Kidney capillary endothelial cell (primary cell): ENCODE measurements around the gene HEPACAM.
A peak's percentile ranks its signal among the peaks of the same experiment; 100 is the strongest.

Experiments
- DNase-seq: peaks from one replicate; pipeline ENCODE4 v3.0.0-alpha.2; 2018; ENCODE audit warnings: low spot score

The HEPACAM gene

DNA sequence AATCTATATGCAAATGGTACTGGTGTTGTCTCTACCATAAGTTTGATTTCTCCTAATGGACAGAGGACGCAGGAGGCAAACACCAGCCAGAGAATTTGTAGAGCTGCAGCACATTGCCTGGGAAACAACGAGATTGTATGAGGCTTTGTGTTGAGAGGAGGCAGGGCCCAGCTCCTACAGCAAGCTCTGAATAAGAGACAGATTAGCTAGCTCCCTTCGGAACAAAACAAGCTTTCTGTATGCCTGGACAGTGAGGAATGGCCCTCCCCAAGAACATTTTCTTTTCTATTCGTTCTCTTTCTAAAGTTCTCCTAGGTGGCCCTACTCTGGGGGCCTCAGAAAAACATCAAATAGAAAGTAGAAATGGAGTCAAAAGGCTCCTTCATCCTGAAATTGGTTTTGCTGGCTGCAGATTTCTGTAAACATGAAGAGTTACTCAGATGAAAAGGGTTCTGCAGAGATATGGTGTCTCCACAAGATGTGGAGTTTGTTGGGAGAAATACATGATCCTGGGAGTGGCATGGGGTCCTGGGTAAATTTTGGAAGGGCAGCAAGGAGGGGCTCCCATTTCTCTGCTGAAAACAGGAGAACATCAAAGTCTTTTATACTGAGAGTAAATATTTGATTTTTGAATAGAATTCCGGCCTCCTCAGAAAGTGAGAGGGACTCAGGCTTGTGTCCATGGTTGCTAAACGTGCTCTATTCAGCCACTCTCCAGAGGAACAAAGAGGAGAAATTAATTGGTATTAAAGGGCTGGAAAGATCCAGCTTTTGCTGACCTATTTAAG lies 6.8 kb upstream of the HEPACAM start:
- DNase-seq = no peak

DNA sequence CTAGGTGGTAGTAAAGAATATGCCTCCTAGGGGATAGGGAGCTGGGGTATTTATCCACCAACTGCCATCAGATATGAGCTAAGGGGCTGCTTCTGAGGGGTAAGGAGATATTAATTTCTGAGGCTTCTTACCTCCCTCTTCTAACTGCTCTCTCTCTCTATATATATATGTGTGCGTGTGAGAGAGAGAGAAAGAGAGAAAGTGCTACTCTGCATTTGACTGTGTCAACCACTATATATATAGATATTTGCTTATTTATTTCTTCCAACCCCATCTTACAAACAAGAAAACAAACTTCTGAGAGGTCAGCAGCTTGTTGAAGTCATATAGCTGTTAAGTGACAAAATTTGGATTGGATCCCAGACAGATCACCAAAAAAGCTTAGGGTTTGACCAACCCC lies 5.9 kb upstream of the HEPACAM start:
- no peak for DNase-seq

DNA sequence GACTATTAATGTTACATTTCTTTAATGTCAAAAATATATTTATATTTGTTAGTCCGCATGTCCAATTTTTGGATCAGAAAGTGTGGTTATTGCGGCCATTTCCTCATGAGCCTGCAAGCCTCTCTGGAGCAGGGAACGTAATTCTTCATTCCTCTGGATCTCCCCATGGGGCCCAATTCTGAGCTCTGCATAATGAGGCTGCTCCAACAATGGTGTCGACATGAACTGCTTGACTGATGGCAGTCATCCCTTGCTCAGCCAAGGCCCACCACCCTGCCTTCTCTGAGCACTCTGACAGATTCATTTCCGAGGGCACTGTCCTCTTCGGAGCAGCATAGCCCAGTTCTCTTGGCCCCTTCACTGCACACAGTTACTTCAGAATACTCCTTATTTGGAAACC lies 3.1 kb upstream of the HEPACAM start:
- no peak for DNase-seq

DNA sequence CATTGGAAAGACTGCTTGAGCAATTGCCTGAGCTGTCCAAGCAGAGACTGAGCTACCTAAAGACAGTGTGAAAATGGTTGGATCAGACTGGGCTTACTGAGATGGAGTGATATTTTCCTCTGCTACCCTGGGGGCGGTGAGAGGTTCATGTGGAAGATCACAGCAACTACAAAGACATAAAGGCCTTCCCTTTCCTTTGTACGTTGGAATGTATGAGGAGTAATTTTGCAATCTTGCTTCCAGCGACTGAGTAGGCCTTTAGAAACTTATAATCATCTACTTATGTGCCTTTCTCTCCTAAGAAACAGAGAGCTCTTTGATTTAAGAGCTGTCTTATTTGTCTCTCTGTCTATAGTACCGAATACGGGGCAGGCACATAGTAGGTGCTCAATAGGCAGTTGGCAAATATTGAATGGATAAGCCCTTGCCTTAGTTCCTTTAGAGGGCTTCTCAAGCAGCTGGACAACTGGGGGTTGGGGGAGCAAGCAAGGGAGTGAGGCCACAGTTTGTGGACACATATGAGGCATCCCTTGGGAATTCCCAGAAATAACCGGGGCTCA lies 2.4 kb upstream of the HEPACAM start:
- no peak for DNase-seq

DNA sequence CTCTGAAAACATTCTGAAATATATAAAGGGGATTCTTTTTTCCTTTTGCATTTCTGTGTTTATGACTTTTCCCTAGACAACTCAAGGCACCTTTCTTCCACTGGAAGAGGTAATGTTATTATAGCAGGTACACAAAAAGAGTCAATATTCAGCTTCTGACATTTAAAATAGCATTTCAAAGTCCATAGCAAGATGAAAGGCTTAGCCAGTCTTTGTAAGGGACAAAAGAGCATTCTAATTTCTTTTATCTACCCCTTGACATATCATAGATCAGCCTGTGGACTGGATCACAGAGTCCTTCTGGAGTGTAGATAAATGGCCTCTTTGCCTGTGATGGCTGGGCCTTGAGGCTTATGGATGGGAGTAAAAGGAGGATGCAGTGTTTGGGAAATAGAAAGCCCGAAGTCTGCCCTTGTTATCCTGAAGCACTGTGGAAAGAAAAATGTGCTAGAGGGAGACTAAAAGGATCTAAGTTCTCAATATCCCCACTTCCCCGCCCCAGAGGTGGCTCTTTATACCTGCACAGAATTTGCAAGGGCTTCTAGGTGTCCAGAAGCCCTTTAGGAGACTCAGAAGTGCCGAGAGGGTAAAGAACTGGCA lies 1.6 kb upstream of the HEPACAM start:
- no peak for DNase-seq

DNA sequence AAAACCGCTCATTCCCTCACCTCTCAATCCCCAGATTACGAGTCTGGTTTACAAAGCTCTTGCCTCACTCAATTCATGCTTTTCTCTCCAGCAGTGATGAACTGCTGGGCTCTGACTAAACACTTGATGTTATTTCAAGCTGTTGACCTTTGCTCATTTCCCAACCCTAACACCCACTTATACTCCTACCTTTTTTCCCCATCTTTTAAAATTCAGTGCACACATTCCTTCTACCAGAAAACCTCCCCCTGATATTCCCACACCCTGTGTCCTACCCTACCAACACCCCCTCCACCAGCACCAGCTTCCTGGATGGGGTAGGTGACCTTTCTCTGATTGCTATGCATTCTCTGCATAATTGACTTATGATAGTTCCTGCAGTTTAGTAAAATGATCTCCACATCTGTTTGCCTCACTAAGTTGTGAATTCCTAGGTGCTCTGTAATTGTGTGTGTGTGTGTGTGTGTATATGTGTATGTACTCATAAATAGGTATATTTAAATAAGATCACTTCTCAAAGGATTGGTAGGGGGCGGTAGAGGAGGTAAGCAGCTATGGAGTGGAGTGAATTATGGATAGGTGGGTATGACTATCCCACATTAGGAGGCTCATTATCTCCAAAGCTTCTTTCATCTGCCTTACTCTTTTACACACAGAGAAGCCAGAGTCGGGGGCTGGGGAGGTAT lies 842 bp downstream of the HEPACAM start:
- no peak for DNase-seq

DNA sequence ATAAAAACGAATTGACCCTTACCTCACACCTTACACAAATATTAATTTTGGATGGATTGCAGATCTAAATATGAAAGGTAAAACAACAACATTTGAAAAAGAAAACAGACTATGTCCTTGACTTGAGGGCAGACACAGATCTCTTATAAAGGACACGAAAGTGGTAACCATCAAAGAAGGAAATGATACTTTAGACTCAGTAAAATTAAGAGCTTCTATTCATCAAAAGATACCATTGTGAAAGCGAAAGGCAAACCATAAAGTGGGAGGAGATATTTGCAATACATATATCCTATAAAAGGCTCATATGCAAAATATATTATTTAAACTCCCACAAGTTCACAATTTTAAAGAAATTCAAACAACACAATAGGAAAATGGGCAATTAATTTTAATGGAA lies 5.0 kb downstream of the HEPACAM start:
- DNase-seq = no peak

DNA sequence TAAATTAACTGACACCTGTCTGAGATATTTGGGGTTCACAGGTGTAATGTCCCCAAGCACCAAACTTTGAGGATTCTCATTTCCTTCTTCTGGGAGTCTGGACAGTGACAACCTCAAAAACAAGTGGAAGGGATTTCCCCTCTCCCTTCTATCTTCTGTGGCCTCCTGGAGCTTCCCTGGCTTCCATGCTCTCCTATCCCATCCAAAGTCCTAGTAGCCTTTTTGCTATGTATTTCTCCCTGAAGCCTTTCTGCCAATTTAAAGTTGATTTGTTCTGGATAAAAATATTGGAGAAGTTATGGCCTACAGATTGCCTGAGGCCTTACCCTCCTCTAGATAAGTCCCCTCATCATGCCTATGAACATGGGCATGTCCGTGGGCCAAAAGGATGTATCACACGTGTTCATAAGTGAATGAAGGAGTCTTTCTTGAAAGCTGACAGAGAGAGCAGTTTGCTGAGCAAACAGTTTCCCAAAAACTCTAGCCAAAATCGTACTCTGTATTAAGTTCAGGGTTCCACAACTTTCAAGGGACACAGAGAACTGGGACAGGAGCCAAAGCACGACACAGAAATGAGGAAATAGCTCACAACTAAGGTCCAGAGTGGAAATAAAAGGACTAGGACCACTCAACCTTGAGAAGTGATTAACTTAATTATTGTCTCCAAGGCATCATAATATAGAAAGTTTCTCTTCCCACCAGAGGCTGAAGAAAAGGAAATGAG lies 6.7 kb downstream of the HEPACAM start:
- DNase-seq = no peak

DNA sequence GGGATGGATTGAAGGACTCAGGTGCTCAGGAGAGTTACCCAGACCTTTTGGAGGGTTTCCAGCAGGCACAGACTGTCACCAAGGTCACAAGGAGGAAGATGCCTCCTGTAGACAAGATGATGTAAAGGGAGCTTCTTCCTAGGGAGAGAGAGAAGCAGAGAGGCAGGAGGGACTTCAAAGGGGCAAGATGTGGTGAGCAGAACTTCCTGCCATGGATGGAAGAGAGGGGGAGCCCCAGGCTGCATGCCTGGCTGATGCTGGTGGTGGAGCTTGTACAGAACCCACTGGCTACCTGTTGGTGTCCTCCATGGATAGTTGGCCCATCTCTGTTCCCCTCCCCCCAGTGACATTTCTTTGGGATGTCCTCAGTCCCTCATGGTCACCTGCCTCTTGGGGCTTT lies 12.6 kb downstream of the HEPACAM start:
- no peak for DNase-seq

DNA sequence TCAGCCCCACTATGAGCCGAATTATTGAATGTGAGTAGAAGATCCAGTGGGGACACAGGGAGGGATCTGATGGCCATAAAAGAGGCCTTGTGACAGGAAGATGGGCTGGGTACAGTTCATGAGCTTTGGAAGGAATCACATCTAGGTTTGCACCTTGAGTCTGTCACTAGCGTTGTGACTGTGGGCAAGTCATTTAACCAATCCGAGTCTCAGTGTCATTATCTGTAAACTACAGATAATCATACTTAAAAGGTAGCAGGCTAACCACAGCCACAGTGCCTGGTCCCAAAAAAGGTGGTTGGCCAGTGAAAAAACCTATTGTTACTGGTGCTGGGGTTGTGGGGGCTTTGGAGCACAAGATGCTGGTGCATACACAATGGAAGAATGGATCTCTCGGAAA lies 13.0 kb downstream of the HEPACAM start:
- no peak for DNase-seq

DNA sequence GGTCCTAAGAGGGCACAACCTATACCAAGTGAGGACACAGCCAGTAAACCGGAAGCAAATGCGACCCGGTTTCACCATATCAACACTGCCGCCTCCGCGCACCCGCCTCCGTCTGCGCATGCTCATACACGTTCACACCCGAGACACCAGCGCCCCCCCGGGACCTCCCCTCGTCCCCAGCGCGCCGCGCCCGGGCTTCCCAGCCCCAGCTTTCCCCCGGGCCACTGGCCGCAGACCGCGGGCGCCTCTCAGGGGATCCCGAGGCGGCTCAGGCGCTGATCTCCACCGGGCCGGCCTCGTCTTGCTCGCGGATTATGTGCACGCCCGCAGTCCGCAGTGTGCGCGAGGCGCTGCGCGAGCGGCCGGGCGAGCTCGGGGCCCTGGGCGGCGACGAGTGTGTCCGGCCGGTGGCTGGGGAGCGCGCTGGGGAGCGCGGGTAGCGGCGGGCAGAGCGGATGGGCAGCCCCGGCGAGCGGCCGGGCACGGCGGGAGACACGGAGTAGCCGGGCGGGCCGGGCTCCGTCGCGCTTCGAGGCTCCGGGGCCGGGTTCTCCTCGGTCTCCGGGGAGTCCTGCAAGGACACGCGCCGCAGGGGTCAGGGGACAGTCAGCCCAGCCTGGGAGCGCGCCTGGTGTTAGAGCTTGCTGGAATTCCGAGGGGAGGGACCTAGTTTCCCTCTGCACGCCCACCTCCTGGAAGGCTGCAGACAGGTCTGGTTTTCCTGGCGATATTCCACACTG lies 14.8 kb downstream of the HEPACAM start:
- DNase-seq = peak; percentile 82

DNA sequence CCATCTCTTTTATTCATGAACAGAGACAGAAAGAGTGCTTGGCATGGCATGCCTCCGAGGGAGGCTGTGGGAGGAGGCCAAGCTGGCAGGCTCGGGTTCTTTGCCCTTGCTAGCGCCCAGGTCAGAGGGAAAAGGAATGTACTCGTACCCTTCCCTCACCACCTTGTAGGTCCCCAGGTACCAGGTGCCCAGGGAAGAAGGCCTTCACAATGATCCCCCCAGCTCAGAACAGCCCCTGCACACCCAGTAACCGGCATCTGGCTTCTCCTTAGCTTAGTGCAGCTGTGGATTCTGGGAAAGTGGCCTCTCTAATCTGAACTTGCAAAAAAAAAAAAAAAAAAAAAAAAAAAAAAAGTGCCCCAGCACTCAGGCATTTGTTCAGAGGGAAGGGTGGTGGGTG lies 15.5 kb downstream of the HEPACAM start:
- DNase-seq = no peak

DNA sequence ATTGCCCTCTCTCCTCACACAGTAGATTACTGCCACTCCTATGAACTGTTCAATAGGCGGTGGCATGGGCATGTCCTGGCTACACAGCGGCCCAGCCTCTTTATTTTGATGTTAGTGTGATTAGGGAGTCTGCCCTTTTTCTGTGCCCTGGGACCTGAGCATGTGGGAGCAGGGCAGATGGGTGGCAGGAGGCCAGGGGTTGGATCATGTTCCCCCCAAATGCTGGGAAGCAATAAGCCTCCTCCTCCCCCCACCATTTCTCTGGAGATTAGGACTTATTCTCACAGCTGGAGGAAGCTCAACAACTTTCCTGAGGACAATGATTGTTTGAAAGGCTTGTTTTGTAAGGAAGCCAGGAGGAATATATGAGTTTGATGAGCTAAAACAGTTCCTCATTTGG lies 15.9 kb downstream of the HEPACAM start:
- no peak for DNase-seq

DNA sequence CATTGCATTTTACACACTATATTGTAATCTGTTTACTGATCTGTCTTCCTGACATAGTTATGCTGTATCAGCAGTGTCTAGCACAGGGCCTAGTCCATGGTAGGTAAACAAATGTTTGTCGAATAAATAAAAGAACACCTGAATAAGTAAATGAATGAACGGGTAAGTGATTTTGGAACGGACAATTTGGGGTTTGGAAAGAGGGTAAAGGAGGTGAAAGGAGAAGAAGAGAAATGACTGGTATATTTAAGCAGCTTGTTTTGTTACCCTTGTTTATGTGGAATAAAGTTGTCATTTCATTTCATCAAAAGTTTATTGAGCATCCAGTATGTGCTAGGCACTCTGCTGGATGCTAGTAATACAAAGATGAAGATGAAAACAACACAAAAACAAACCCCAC lies 16.9 kb downstream of the HEPACAM start, which contains the start of gene HEPN1:
TSS of gene HEPN1 (plus strand) at position 301 of the 400 bp plus-strand sequence.
- no peak for DNase-seq

DNA sequence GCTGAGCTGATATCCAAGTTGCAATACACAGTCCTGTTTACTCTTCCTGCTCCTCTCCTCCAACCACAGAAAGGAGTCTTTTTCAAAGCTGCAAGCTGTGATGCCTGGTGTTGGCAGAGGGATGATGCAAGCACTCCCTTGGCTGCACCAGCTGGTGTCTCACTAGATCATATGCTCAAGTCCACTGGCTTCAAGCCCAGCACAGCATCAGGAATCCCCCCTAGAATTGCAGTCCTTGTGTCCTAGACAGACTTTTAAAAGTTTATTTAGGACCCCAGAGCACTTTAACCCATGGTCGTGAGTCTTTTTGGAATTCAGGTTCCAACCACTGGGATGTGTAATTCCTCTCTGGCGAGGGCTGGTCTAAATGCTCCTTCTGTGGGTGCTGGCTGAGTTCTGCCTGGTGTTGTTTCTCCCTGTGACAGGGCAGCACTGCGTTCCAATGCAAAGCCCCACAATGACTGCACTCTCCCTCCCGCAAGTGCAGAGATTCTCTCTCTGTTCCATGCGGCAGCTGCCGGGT lies 18.7 kb downstream of the HEPACAM start:
- DNase-seq = no peak

DNA sequence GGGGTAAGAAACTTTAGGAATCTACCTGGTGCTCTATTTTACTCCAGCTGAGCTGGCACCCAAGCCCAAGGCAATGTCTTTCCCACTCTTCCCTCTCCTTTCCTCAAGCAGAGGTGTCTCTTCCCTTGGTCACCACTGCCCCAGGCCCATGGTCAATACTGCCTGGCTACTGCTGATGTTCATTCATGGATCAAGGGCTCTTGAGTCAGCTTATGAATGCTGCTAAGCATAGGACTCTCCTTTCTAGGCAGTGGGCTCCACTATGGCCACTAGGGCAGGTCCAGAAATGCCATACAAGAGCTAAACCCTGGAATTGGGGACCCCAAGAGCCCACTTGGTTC lies 19.5 kb downstream of the HEPACAM start:
- no peak for DNase-seq

DNA sequence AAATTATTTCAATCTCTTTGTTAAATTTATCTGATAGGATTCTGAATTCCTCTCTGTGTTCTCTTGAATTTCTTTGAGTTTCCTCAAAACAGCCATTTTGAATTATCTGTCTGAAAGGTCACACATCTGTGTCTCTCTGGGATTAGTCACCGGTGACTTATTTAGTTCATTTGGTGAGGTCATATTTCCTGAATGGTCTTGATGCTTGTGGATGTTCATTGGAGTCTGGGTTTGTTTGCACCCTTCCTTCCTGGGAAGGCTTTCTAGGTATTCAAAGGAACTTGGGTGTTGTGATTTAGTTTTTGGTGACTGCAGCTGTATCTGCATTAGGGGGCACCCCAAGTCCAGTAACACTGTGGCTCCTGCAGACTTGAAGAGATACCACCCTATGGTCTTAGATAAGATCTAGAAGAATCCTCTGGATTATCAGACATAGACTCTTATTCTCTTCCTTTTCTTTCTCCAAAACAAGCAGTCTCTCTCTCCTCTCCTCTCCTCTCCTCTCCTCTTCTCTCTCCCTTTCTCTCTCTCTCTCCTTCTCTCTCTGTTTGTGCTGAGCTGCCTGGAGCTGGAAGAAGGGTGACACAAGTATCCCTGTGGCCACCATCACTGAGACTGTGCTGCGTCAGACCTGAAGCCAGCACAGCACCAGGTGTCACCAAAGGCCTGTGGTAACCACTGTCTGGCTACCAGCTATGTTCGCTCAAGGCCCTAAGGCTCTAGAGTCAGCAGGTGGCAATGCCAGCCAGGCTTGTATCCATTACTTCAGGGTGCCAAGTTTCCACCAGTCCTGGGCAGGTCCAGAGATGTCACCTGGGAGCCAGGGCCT lies 20.1 kb downstream of the HEPACAM start:
- peak; percentile 91 for DNase-seq

DNA sequence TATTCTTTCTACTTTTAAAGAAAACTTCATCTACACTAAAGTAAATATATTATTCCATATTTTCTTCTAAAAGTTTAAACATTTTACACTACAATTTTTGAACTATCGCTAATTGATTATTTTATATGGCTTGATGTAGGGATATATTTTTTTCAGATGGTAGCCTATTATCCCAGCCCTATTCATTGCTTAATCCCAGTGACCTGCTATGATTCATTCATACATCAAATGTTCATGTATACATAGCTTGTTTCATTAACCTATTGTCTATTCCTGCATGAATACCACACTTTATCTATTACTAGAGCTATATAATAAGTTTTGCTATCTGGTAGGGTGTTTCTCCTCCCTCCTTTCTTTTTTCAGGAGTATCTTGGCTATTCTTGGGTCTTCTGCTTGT lies 33.2 kb downstream of the HEPACAM start:
- no peak for DNase-seq

DNA sequence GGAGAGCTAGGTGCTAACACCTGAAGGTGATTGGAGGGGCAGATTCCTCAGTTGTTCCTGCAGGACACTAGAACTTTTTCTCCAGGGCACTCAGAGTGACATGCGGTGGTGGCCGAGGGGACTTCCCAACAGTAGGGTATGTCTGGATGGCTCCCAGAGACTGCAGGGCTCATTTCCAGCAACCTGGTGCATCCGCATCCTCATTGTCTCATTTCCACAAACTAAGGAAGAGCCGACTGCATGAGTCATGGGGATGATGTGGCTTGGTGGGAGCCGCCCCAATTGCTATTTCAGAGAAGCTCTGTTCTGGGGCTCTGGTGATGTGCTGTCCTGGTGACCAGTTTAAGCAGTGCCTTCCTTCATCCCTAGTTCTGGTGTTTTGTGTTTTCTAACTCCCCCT lies 35.4 kb downstream of the HEPACAM start:
- peak; percentile 98 for DNase-seq

DNA sequence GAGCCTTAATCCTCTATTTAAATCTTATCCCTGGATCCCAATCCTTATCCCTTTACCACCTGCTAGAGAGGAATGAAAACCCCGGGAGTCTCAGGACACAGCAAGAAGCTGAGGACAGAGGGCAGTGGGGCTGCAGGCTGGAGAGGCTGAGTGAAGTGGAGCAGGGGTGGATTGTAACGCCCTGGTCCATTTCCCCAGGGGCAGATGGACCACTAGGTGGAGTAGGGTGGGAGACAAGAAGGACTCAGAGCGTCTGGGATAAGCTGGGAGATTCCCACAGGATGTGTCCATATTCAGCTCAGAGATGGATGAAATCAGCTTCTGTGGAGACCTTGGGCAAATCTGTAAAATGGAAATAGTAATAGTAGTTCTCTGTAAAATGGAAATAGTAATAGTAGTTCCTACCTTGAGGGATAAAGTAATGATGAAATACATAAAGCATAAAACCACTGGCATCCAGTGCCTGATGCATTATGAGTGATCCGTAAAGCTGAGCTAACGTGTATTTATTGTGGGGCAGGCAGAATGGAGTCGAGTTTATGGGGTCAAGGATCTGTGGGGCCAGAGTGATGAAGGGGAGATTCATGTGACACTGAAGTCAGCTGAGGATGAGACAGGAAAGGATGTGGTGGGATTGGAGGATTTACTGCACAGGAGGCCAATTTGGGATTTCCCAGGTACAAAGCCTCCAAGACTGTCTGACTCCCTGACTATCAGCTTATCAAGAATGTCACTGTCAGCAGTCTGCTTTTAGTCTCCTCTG lies 36.3 kb downstream of the HEPACAM start:
- DNase-seq = peak; percentile 57
